CD8-positive, alpha-beta memory T cell (primary cell): ENCODE measurements around the gene GABRR3. TPM values are rescaled to one million over a fixed set of nuclear protein-coding genes. Genes with fewer than 3 reads are reported as not detected.

Experiments
- CTCF ChIA-PET: fragments of 350-600 bp; sonication (Branson Sonifier 250); formaldehyde crosslinking; loops from one replicate; lab custom pipeline; 2021; ENCODE audit warnings: antibody characterized with exemption; lab: Charles Lee
- POLR2A ChIA-PET: fragments of 350-600 bp; sonication (Branson Sonifier 250); formaldehyde crosslinking; loops from one replicate; lab custom pipeline; 2021; ENCODE audit warnings: antibody characterized with exemption; lab: Charles Lee
- DNase-seq, 5 donors: peaks; one replicate each; pipeline versions ENCODE4 v3.0.0 to v3.0.0-alpha.2; 2020 to 2022; ENCODE audit warnings: mixed read lengths in 1 of 5
- H3K27ac ChIP-seq: one replicate; pipeline ENCODE4 v1.7.0; 2013; ENCODE audit warnings: low read depth, mild to moderate bottlenecking, low read length, moderate library complexity
- H3K27me3 ChIP-seq: 2 replicates; pipeline ENCODE4 v1.7.0; 2013; ENCODE audit warnings: low read length, mild to moderate bottlenecking; ENCODE audit not compliant: insufficient read depth, poor library complexity, severe bottlenecking
- H3K36me3 ChIP-seq: 2 replicates; pipeline ENCODE4 v1.7.0; 2013; ENCODE audit warnings: mild to moderate bottlenecking, low read length, moderate library complexity; ENCODE audit not compliant: insufficient read depth
- H3K4me1 ChIP-seq: 2 replicates; pipeline ENCODE4 v1.7.0; 2013; ENCODE audit warnings: mild to moderate bottlenecking, low read length, moderate library complexity; ENCODE audit not compliant: insufficient read depth
- H3K4me3 ChIP-seq: 2 replicates; pipeline ENCODE4 v1.7.0; 2013; ENCODE audit warnings: mild to moderate bottlenecking, low read length
- H3K9me3 ChIP-seq: 2 replicates; pipeline ENCODE4 v1.7.0; 2013; ENCODE audit warnings: mild to moderate bottlenecking, low read length
- H3K27ac Mint-ChIP-seq, 8 donors: one replicate each; pipeline ENCODE4 v1.8.0; 2020 to 2021; ENCODE audit warnings: mixed read lengths in 8 of 8, mild to moderate bottlenecking in 6 of 8, inconsistent platforms in 3 of 8, moderate library complexity in 3 of 8
- H3K27me3 Mint-ChIP-seq, 2 donors: one replicate each; pipeline ENCODE4 v1.8.0; 2020 to 2021; ENCODE audit warnings: mixed read lengths in 2 of 2, mild to moderate bottlenecking in 1 of 2, moderate library complexity in 1 of 2
- H3K36me3 Mint-ChIP-seq, 3 donors: one replicate each; pipeline ENCODE4 v1.8.0; 2020 to 2021; ENCODE audit warnings: mixed read lengths in 3 of 3, inconsistent platforms in 1 of 3, mild to moderate bottlenecking in 1 of 3
- H3K4me1 Mint-ChIP-seq, 3 donors: one replicate each; pipeline ENCODE4 v1.8.0; 2020 to 2021; ENCODE audit warnings: mixed read lengths in 3 of 3, inconsistent platforms in 1 of 3, mild to moderate bottlenecking in 1 of 3
- H3K4me3 Mint-ChIP-seq, 7 donors: one replicate each; pipeline ENCODE4 v1.8.0; 2020 to 2021; ENCODE audit warnings: mixed read lengths in 7 of 7, mild to moderate bottlenecking in 6 of 7, moderate library complexity in 4 of 7, inconsistent platforms in 2 of 7
- H3K9me3 Mint-ChIP-seq, 5 donors: one replicate each; pipeline ENCODE4 v1.8.0; 2020 to 2022; ENCODE audit warnings: mixed read lengths in 5 of 5, mild to moderate bottlenecking in 3 of 5, moderate library complexity in 2 of 5, inconsistent platforms in 1 of 5
- polyA plus RNA-seq: library from polyadenylated mRNA; unstranded; fragments of 300-500 nt; fragmentation: Illumina TruSeq; gene quantifications from one replicate; pipeline ENCODE4 v1.2.3, GENCODE V29; 2021
- total RNA-seq, 2 experiments: library from RNA; stranded (reverse); gene quantifications; one replicate each; pipeline ENCODE4 v1.2.3, GENCODE V29; 2021

Gene GABRR3
- total and polyA plus RNA-seq, 3 experiments from 2014 or later, result not detected

DNA sequence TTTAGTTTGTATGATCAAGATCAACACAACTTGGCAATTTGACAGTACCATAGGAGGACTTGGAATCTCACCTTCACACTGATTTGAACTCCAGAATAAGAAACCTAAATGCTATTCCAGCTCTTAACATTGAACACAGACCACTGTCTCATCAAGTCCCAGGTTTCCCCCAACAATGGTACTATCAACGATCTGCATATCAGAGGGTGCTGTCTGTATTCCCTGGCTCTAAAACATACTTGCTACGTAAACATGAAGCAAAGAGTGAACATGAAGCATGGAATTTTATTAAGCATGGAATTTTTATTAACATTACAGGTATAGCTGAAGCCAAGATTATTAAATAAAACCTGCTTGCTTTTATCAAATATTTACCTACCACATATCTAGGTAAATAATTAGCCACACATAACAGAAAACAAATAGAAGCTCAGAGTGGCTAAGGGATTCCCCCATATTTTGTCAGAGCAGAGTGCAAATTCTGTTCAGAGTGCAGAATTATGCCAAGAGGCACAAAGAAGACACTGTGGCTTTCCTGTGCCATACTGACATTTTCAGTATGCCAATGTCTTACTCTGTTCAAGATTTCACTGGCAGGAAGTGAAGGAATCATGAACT is 40.7 kb downstream of the GABRR3 start:
- Mint-ChIP-seq H3K36me3 (no peaks in the 10 kb centered on the region), H3K27me3 (peaks cover 3 to 14% of the 10 kb centered on the region in 2 donors), H3K4me1 (peaks cover 14 to 19% (median 17%) of the 10 kb centered on the region in 3 donors), H3K4me3 (no peak overlapping the region), H3K9me3 (no peaks in the 10 kb centered on the region), H3K27ac (no peak overlapping the region)
- H3K9me3 ChIP-seq, result no peaks in the 10 kb centered on the region
- H3K27ac ChIP-seq, result no peak overlapping the region
- ChIA-PET POLR2A (no interaction called here), CTCF (interaction anchor here (1.2 kb wide), 1 partner anchor 10 kb away, joined by 4 read pairs; no protein-coding TSS in a partner anchor)
- no peak overlapping the region for H3K4me3 ChIP-seq
- peaks cover 18% of the 10 kb centered on the region for H3K4me1 ChIP-seq
- H3K36me3 ChIP-seq, result no peaks in the 10 kb centered on the region
- DNase-seq, result no peak
- no peaks in the 10 kb centered on the region for H3K27me3 ChIP-seq

DNA sequence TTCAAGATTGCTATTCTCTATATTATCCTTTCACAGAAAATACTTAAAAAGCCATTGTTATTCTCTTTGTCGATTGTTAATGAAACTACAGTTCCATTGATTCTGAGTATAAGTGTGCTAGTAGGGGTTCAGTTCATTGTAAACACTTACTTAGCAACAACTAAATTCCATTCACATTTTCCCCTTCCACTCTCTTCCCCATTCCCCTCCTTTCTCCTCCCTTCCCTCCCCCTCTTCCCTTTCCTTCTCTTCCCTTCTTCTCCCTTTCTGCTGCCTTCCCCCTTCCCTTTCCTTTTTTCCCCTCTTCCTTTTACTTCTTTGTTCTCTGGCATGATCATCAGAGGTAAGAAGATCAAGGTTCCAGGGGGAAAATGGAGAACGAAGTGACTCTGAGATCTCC is 41.6 kb downstream of the GABRR3 start:
- H3K4me3 Mint-ChIP-seq, result no peak overlapping the region
- H3K27ac Mint-ChIP-seq, result no peak overlapping the region
- H3K27me3 ChIP-seq, result no peaks in the 10 kb centered on the region
- DNase-seq, result no peak
- H3K36me3 ChIP-seq, result no peaks in the 10 kb centered on the region
- H3K4me1 ChIP-seq, result peaks cover 18% of the 10 kb centered on the region
- ChIA-PET CTCF (interaction anchor here (1.1 kb wide), 1 partner anchor 18 kb away, joined by 3 read pairs; no protein-coding TSS in a partner anchor), POLR2A (no interaction called here)
- H3K4me1 Mint-ChIP-seq, result peaks cover 14 to 19% (median 17%) of the 10 kb centered on the region in 3 donors
- H3K27me3 Mint-ChIP-seq, result peaks cover 1 to 14% of the 10 kb centered on the region in 2 donors
- no peaks in the 10 kb centered on the region for H3K9me3 ChIP-seq
- no peak overlapping the region for H3K27ac ChIP-seq
- no peaks in the 10 kb centered on the region for H3K9me3 Mint-ChIP-seq
- H3K4me3 ChIP-seq, result no peak overlapping the region
- no peaks in the 10 kb centered on the region for H3K36me3 Mint-ChIP-seq

DNA sequence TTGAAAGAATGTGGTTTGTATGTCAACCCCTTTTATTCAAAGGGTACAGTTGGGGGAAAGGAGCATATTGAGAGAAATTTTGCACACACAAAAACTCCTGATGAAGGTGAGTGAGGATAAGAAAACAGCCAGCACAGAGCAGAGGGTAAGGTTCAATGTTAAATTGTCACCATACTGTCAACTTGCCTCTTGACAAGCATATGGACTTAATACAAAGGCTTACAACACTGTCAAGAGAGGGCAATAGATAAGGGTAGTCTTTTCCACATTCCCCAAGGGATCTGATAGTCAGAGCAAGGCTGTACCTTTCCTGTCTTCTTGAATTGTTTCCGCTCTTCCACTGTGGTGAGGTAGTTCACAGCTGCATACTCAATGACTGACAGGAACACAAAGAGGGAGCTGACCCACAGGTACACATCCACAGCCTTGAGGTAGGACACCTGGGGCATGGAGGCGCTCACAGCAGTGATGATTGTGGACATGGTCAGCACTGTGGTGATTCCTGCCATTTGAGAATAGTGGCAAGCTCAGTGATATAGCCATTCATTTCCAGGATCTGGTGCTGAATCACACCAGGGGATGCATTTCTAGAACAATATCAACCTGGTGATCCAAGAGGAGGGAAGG is 42.5 kb downstream of the GABRR3 start:
- peak overlapping the region in 1 of 8 donors; percentile 28 for H3K27ac Mint-ChIP-seq
- POLR2A ChIA-PET, result no interaction called here
- H3K27me3 ChIP-seq, result no peaks in the 10 kb centered on the region
- peaks cover 18% of the 10 kb centered on the region for H3K4me1 ChIP-seq
- no peaks in the 10 kb centered on the region for H3K36me3 Mint-ChIP-seq
- CTCF ChIA-PET, result interaction anchor here (0.7 to 1.1 kb wide), 2 partner anchors 17 to 52 kb away, joined by 3 read pairs; no protein-coding TSS in a partner anchor
- no peaks in the 10 kb centered on the region for H3K9me3 Mint-ChIP-seq
- no peak for DNase-seq
- H3K27me3 Mint-ChIP-seq, result peaks cover 1 to 14% of the 10 kb centered on the region in 2 donors
- H3K4me3 ChIP-seq, result no peak overlapping the region
- H3K4me1 Mint-ChIP-seq, result peaks cover 14 to 19% (median 17%) of the 10 kb centered on the region in 3 donors
- H3K27ac ChIP-seq, result no peak overlapping the region
- H3K9me3 ChIP-seq, result no peaks in the 10 kb centered on the region
- H3K36me3 ChIP-seq, result no peaks in the 10 kb centered on the region
- H3K4me3 Mint-ChIP-seq, result peak overlapping the region in 1 of 7 donors; percentile 5

DNA sequence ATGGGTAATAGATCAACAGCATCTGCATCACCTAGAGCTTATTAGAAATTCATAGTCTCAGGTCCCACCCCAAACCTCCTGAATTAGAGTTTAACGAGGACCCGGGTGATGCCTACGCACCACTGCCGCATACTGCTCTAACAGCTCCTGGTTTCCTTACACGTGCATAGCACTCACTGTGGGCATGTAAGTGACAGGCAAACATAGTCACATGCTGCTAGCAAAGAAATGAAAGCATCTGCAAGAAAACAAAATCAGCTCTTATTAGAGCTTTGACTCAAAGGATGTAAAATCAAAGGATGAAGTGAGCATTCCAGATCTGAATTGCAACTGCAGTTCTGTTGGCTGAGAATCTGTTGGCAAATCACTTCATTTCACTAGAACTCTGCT is 43.8 kb downstream of the GABRR3 start:
- peaks cover 14 to 19% (median 17%) of the 10 kb centered on the region in 3 donors for H3K4me1 Mint-ChIP-seq
- Histone ChIP-seq H3K4me1 (peaks cover 18% of the 10 kb centered on the region), H3K4me3 (no peak overlapping the region), H3K27ac (no peak overlapping the region), H3K36me3 (no peaks in the 10 kb centered on the region), H3K27me3 (no peaks in the 10 kb centered on the region), H3K9me3 (no peaks in the 10 kb centered on the region)
- H3K9me3 Mint-ChIP-seq, result no peaks in the 10 kb centered on the region
- H3K36me3 Mint-ChIP-seq, result no peaks in the 10 kb centered on the region
- ChIA-PET POLR2A (no interaction called here), CTCF (interaction anchor here (1.2 kb wide), 1 partner anchor 272 kb away, joined by 4 read pairs; no protein-coding TSS in a partner anchor)
- H3K27me3 Mint-ChIP-seq, result peaks cover 1 to 15% of the 10 kb centered on the region in 2 donors
- DNase-seq, result peak in 1 of 5 donors; percentile 21
- peak overlapping the region; percentile 4 to 74 (median 65) for H3K4me3 Mint-ChIP-seq
- peak overlapping the region in 7 of 8 donors; percentile 50 to 91 (median 80) for H3K27ac Mint-ChIP-seq

- Histone ChIP-seq H3K4me1 (peaks cover 18% of the 10 kb centered on the region), H3K27me3 (no peaks in the 10 kb centered on the region), H3K36me3 (no peaks in the 10 kb centered on the region), H3K9me3 (no peaks in the 10 kb centered on the region), H3K4me3 (no peak overlapping the region), H3K27ac (no peak overlapping the region)
- POLR2A ChIA-PET, result no interaction called here
- Mint-ChIP-seq H3K27ac (peak overlapping the region in 7 of 8 donors; percentile 50 to 91 (median 80)), H3K36me3 (no peaks in the 10 kb centered on the region), H3K9me3 (no peaks in the 10 kb centered on the region), H3K27me3 (peaks cover 3 to 11% of the 10 kb centered on the region in 2 donors), H3K4me3 (peak overlapping the region in 5 of 7 donors; percentile 54 to 74 (median 68)), H3K4me1 (peaks cover 14 to 19% (median 17%) of the 10 kb centered on the region in 3 donors)
- no peak for DNase-seq
- CTCF ChIA-PET, result interaction anchor here (1.2 kb wide), 1 partner anchor 271 kb away, joined by 4 read pairs; no protein-coding TSS in a partner anchor
Observed at GRCh38 chr3:97990624-97991292, 44.4 kb downstream of the GABRR3 start.

GRCh38 chr3:97988784-97989568 is 46.1 kb downstream of the GABRR3 start:
- H3K4me1 ChIP-seq, result peaks cover 18% of the 10 kb centered on the region
- no peaks in the 10 kb centered on the region for H3K36me3 ChIP-seq
- DNase-seq, result no peak
- Mint-ChIP-seq H3K4me1 (peaks cover 14 to 19% (median 17%) of the 10 kb centered on the region in 3 donors), H3K27ac (peak overlapping the region in 1 of 8 donors; percentile 50), H3K4me3 (no peak overlapping the region), H3K9me3 (no peaks in the 10 kb centered on the region), H3K36me3 (no peaks in the 10 kb centered on the region), H3K27me3 (peaks cover 3 to 9% of the 10 kb centered on the region in 2 donors)
- no peak overlapping the region for H3K4me3 ChIP-seq
- POLR2A ChIA-PET, result no interaction called here
- CTCF ChIA-PET, result no interaction called here
- H3K9me3 ChIP-seq, result no peaks in the 10 kb centered on the region
- H3K27ac ChIP-seq, result no peak overlapping the region
- H3K27me3 ChIP-seq, result no peaks in the 10 kb centered on the region

DNA sequence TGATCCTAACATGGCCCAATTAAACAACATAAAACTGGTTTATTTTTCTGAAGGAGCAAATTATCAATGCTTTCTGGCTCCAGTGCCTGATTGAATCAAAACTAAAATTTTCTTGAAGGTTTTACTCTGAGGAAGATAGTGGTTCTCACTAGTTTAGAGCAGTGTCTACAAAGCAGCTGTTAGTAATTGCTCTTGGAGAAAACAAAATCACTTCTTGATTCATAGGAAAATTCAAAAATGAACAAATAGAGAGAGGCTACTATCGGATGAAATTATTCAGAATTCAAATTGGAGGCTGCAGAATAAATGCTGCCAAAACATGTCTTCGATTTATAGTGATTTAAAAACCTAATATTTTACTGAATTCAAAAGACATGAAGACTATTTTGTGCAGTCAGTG is 47.8 kb downstream of the GABRR3 start:
- no peak overlapping the region for H3K27ac Mint-ChIP-seq
- no peaks in the 10 kb centered on the region for H3K27me3 ChIP-seq
- H3K27ac ChIP-seq, result no peak overlapping the region
- H3K9me3 ChIP-seq, result no peaks in the 10 kb centered on the region
- no peaks in the 10 kb centered on the region for H3K36me3 ChIP-seq
- no peak overlapping the region for H3K4me3 Mint-ChIP-seq
- no peaks in the 10 kb centered on the region for H3K9me3 Mint-ChIP-seq
- ChIA-PET POLR2A (no interaction called here), CTCF (no interaction called here)
- peaks cover 4 to 9% of the 10 kb centered on the region in 2 donors for H3K27me3 Mint-ChIP-seq
- DNase-seq, result no peak
- H3K4me1 ChIP-seq, result peaks cover 18% of the 10 kb centered on the region
- H3K4me1 Mint-ChIP-seq, result peaks cover 14 to 19% (median 17%) of the 10 kb centered on the region in 3 donors
- no peak overlapping the region for H3K4me3 ChIP-seq
- H3K36me3 Mint-ChIP-seq, result no peaks in the 10 kb centered on the region
